HL-60 (cell line): ENCODE results near the gene KDM8.

ENCODE experiments used
- DNase-seq, 2 experiments: peaks; one replicate each; pipeline ENCODE4 v3.0.0-alpha.2; 2010 to 2020; ENCODE audit warnings: low read depth in 1 of 2, low spot score in 1 of 2
- H3K27ac ChIP-seq: fragments of 250-450 bp; sonication (Bioruptor Pico); replicated peaks from 2 replicates; pipeline ENCODE4 v1.5.1; 2020; ENCODE audit warnings: mild to moderate bottlenecking, moderate library complexity
- H3K27me3 ChIP-seq: fragments of 250-450 bp; sonication (Bioruptor Pico); 2 replicates; pipeline ENCODE4 v1.5.1; 2021; ENCODE audit warnings: mild to moderate bottlenecking, moderate library complexity; ENCODE audit not compliant: insufficient read depth, poor library complexity, severe bottlenecking
- H3K4me3 ChIP-seq: replicated peaks from 2 replicates; pipeline ENCODE4 v1.5.1; 2011; ENCODE audit warnings: mild to moderate bottlenecking, control low read depth, low read length; ENCODE audit not compliant: insufficient read depth
- CTCF ChIP-seq: IDR thresholded peaks from one replicate; pipeline ENCODE4 v1.5.1; 2011; ENCODE audit warnings: low read length, control low read depth, inconsistent platforms; ENCODE audit not compliant: insufficient read depth
- GABPA ChIP-seq: IDR thresholded peaks from 2 replicates; pipeline ENCODE4 v1.6.1; 2012; ENCODE audit warnings: low read depth
- POLR2AphosphoS5 ChIP-seq: IDR thresholded peaks from 2 replicates; pipeline ENCODE4 v1.6.1; 2012; ENCODE audit warnings: low read depth
- REST ChIP-seq: IDR thresholded peaks from 2 replicates; pipeline ENCODE4 v1.6.1; 2012; ENCODE audit warnings: low read depth; ENCODE audit not compliant: insufficient replicate concordance
- SPI1 ChIP-seq: IDR thresholded peaks from 2 replicates; pipeline ENCODE4 v1.6.1; 2012; ENCODE audit warnings: low read depth, mild to moderate bottlenecking, borderline replicate concordance

Gene KDM8

GRCh38 chr16:27238016-27238587, 34.8 kb downstream of the KDM8 start:
- Histone ChIP-seq H3K27me3 (no peaks in the 10 kb centered on the region), H3K4me3 (no peak overlapping the region), H3K27ac (peak overlapping the region; percentile 73)
- DNase-seq, result peak in 1 of 2 experiments; percentile 42
- TF ChIP-seq SPI1 (peak; percentile 57; the same call in 1 of the 2 replicates), CTCF (no peak)

- TF ChIP-seq CTCF, result no peak
- TF ChIP-seq SPI1, result no peak
- no peak for TF ChIP-seq GABPA
- TF ChIP-seq POLR2AphosphoS5, result no peak
- no peak for TF ChIP-seq REST
- Histone ChIP-seq H3K4me3 (no peak overlapping the region), H3K27me3 (no peaks in the 10 kb centered on the region), H3K27ac (no peak overlapping the region)
- no peak for DNase-seq
Measured at GRCh38 chr16:27238591-27238990, 35.3 kb downstream of the KDM8 start.

- H3K4me3 ChIP-seq, result no peak overlapping the region
- no peak overlapping the region for H3K27ac ChIP-seq
- DNase-seq, result no peak
- no peaks in the 10 kb centered on the region for H3K27me3 ChIP-seq
- TF ChIP-seq CTCF (no peak), SPI1 (no peak), POLR2AphosphoS5 (no peak), GABPA (no peak), REST (no peak)
Measured at GRCh38 chr16:27239026-27239425, 35.7 kb downstream of the KDM8 start.

GRCh38 chr16:27239906-27240655, 36.8 kb downstream of the KDM8 start:
- TF ChIP-seq GABPA, result no peak
- TF ChIP-seq CTCF, result no peak
- no peak for TF ChIP-seq POLR2AphosphoS5
- TF ChIP-seq SPI1, result no peak
- no peak for TF ChIP-seq REST
- no peak overlapping the region for H3K27ac ChIP-seq
- no peak for DNase-seq
- no peak overlapping the region for H3K4me3 ChIP-seq
- H3K27me3 ChIP-seq, result no peaks in the 10 kb centered on the region
